NCI-H2227 (cell line): ENCODE measurements around the gene ITSN2.

Experiments used
- DNase-seq: peaks from one replicate; lab custom pipeline; 2025; ENCODE audit not compliant: unreplicated experiment; lab: John Stamatoyannopoulos, UW

ITSN2 gene

GRCh38 chr2:24337890-24338289, 22.4 kb downstream of the ITSN2 start:
- no peak for DNase-seq

- no peak for DNase-seq
These were observed 23.5 kb downstream of the ITSN2 start for GRCh38 chr2:24336811-24337210.

GRCh38 chr2:24334245-24334633, 26.1 kb downstream of the ITSN2 start:
- no peak for DNase-seq

- DNase-seq, result no peak
These were observed 27.4 kb downstream of the ITSN2 start for GRCh38 chr2:24332791-24333540.

GRCh38 chr2:24330161-24330560, 30.2 kb downstream of the ITSN2 start:
- DNase-seq, result no peak

- no peak for DNase-seq
These were observed 30.6 kb downstream of the ITSN2 start for GRCh38 chr2:24329700-24330099.

GRCh38 chr2:24328010-24328409, 32.3 kb downstream of the ITSN2 start:
- peak; percentile 10 for DNase-seq

GRCh38 chr2:24317491-24317920, 42.8 kb downstream of the ITSN2 start:
- peak; percentile 31 for DNase-seq

GRCh38 chr2:24315669-24316068, 44.7 kb downstream of the ITSN2 start:
- DNase-seq, result no peak

GRCh38 chr2:24313744-24314632, 46.3 kb downstream of the ITSN2 start:
- DNase-seq, result no peak

- no peak for DNase-seq
These were observed 52.4 kb downstream of the ITSN2 start for GRCh38 chr2:24307961-24308360.

- DNase-seq, result no peak
These were observed 55.7 kb downstream of the ITSN2 start for GRCh38 chr2:24304631-24305030.

GRCh38 chr2:24304098-24304497, 56.2 kb downstream of the ITSN2 start:
- DNase-seq, result peak; percentile 41

GRCh38 chr2:24301599-24301998, 58.7 kb downstream of the ITSN2 start:
- no peak for DNase-seq

GRCh38 chr2:24297663-24298062, 62.7 kb downstream of the ITSN2 start:
- no peak for DNase-seq

GRCh38 chr2:24287171-24287570, 73.2 kb downstream of the ITSN2 start:
- DNase-seq, result no peak

- DNase-seq, result no peak
These were observed 74.7 kb downstream of the ITSN2 start for GRCh38 chr2:24285484-24286152.

- DNase-seq, result no peak
These were observed 79.7 kb downstream of the ITSN2 start for GRCh38 chr2:24280645-24281044.

- no peak for DNase-seq
These were observed 80.2 kb downstream of the ITSN2 start for GRCh38 chr2:24280161-24280560.

GRCh38 chr2:24276349-24276899, 83.9 kb downstream of the ITSN2 start:
- no peak for DNase-seq

GRCh38 chr2:24274809-24275208, 85.5 kb downstream of the ITSN2 start:
- DNase-seq, result no peak
